CMK (cell line): Measurements from ENCODE around the gene MACC1.
"Not testable (repeated sequence)": the region's sequence is repeated elsewhere in the genome, so short reads cannot be mapped to it uniquely, and the experiment has no call there.

Experiments
- DNase-seq: peaks from one replicate; pipeline ENCODE4 v3.0.0-alpha.2; 2010; ENCODE audit warnings: low read depth

Gene MACC1

DNA sequence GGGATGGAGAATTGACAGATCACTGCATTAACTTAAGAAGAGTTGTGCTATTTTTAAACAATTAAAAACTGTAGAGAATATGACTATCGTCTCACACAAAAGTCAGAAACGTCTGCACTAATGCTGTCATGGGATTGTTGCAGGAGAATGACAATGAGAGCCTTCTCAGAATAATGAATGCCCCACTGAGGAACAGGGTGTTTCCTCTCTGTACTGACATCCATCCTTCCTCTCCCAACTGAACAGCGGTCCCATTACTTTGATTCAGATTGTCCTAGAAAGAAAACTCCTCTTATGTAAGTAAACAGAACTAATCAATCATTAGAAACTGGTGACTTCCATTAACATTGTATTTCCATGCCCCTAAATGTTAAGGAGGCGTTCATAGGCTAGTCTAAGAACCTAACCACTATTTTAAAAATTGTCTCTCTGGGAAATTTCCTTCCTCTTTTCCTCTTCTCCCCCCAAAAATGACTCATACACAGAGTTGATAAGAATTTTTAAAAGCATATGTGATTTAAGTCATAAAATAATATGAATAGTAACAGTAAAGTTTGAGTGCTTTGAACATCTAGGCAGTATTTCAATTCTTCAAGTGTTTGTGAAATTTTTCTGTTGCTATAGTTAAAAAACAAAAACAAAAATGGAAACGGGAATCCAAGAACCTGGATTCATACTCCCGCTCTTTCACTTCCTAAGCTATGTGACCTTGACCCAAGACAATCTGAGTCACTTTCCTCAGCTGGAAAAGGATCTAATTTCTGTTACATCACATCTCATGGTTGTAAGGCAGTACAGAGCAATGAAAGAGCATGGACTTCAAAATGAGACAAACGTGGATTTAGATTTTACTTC, 12.7 kb upstream of the MACC1 start:
- DNase-seq, result no peak

DNA sequence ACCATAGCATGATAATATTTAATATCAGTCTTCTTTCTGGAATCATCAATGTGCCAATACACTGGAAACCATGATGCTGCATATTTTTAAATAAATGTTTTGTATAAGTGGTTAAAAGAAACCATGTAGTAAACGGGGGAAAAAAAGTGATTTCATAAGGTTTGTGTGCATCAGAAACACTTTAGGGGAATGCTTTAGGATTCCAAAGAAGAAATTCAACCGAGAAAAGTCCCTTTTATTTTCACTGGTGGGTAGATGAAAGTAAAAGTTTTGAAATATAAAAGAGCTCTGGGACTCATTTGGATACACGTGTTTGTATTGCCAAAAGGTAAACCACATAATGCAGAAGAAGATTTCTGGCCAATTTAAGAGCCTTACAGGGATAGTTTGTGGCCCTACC, 11.9 kb upstream of the MACC1 start:
- no peak for DNase-seq

DNA sequence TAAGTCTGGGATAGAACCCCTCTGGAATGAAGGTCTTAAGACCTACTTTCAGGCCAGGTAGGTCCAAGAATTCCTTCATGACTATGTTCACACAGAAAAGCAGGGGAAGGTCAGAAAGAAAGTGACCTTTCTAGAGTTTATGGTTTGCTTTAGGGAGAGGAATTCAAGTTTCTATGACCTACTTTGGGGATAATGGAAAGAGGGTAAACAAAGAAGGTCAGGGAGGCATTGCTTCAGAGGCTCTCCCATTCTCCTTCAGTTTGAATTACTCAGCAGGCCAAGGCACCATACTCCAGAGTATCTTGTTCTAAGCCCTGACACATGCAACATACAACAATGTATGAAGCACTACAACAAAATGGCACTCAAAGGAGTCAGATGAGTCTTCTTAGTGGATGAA, 11.5 kb upstream of the MACC1 start:
- DNase-seq, result no peak

DNA sequence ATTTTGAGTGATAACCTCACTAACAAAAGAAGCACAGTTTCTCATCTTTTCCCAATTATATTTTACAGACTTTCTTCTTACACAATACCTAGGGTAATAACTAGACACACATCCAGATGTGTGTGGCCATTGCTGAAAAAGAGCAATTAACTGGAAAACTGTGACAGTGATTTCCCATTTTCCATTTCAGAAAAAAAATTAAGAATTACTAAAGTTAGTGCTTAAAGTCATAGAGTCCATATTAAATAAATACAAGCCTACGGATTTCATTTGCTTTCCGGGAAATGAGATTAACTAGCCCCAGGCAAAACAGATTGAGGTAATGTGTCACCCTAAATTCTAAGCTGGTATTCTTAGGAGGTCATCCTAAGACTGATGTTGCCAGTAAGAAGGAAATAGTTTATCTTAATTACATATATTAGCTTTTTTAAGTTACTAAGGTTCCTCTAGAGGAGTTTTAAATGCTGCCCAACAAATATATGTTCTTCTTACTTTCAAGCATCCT, 10.2 kb upstream of the MACC1 start:
- no peak for DNase-seq

DNA sequence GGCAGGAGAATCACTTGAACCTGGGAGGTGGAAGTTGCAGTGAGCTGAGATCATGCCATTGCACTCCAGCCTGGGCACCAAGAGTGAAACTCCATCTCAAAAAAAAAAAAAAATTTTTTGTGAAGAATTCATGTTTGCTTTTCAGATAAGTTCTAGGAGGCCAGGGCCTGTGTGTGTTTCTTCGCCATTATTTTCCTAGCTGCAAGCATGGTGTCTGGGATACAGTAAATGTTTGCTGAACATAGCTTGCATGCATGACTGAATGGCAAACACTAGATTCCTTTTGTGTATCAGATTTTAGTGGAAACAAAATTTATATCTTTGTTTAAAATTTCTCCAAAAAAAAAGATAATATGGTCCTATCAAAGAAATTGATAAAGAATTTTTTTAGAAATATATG, 9.7 kb upstream of the MACC1 start:
- DNase-seq, result no peak

DNA sequence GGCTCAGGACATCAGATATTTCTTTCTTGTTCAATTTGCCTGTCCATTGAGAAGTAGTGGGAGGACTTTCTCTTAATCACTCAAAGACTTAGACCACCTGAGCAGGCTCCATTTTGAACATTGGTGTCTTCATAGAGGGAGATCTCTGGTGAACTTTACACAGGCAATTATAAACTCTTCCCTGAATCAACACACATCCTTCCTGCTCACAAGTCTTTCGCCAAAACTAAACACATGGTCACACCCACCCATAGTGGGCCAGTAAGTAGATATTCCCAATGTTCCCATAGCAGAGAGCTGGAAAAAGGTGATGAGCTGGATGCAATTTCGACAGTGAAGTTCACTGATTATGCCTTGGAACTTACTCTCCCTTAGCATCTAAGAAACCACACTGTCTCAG, 8.2 kb upstream of the MACC1 start:
- no peak for DNase-seq

DNA sequence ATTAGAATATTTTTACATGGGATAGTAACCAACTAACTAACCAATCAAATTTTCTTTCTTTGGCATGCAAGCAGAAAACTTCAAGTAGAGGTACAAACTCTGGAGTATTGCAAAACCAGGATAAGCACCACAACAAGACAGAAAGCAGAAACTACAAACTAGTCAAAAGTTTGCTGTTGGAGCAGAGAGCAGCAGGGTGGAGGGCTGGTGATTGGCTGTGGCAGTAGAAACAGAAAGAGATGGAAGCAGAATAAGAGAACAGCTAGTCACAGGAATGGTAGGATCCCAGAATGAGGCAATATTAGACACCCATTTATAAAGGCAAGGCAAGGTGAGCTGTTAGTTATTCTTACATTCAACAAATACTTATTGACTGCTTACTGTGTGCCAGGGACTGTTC, 6.8 kb upstream of the MACC1 start:
- no peak for DNase-seq

DNA sequence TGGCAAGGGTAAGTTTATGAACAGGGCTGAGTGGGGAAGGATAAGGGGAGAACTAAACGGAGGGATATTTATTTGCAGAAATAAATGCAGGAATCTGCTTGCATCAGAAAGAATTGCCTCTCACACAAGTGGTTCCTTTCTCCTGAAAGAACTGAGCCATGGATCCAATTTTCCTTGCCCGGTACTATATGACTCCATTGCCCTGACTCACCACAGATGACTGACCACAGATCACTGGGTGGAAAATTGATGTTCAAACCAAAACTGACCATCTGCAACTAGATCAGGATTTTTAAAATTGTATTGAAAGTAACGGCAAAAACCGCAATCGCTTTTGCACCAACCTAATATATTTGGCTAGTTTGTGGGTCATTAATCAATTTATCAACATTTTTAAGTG, 6.2 kb upstream of the MACC1 start:
- no peak for DNase-seq

DNA sequence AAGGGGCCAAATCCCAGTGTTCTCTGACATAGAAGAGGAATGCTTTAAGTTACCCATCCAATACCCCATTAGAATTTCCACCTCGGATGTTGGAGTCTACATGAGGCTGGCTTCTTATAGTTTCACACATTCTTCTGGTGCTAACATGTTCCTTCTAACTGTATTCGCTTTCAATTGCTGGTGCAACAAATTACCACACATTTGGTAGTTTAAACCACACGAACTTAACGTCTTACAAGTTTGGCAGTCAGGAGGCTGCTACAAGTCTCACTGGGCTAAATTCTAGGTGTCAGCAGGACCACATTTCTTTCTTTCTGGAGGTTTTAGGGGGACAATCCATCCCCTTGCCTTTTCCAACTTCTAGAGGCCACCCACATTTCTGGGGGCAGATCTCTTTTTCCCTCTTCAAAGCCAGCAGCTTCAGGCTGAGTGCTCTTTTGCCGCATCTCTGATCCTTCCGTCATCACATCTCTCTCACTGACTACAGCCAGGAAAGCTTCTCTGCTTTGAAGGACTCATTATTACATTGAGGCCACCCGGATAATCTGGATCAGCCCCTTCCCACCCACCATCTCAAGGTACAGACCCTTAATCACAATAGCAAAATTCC, 5.1 kb upstream of the MACC1 start:
- DNase-seq, result no peak

DNA sequence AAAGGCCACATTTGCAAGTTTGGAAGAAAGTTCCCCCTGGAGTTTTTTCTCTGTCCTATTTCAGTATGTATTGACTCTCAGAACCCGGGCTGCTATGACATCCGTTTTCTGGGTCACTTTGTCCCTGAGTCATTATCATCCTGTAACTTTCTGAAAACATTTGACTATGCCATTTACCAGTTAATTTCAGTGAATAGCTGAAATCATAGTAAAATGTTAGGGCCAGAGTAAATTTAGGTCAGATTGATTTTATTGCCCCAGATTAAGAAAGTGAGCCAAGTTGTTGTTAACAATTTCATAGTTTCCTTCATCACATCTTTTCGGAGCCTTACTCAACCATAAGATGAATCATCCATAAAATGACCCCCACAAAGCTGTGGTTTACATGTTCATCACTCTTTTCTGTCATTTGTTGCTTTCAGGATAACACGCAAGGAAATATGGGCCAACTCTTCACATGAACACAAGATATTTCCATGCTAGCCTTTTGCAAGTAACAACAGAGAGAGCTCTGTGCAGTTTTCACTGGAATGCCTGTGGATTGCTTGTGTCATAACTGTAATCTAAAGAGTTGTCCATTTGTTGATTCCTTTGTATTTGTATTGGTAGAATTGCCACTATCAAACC, 3.9 kb upstream of the MACC1 start:
- DNase-seq, result no peak

DNA sequence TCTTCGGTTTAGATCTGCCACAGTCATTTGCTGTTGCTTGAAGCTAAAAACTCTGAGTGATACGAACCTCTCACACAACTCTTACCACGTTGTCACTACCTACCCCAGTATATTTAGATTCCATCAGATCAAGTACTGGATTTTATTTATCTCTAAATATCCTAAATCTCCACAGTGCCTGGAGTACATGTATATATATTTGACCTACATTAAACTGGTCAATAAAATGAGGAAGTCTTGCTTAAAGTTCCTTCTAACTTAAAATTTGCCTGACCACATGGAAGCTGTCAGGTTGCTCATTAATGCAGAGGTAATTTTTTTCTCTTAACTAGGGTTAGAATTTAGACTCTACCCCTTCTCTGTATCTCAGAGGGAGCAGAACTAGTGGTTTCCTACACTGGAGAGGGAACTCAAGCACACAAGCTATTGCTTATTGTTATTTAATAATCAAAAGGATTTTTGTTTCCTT, 3.1 kb upstream of the MACC1 start:
- no peak for DNase-seq

DNA sequence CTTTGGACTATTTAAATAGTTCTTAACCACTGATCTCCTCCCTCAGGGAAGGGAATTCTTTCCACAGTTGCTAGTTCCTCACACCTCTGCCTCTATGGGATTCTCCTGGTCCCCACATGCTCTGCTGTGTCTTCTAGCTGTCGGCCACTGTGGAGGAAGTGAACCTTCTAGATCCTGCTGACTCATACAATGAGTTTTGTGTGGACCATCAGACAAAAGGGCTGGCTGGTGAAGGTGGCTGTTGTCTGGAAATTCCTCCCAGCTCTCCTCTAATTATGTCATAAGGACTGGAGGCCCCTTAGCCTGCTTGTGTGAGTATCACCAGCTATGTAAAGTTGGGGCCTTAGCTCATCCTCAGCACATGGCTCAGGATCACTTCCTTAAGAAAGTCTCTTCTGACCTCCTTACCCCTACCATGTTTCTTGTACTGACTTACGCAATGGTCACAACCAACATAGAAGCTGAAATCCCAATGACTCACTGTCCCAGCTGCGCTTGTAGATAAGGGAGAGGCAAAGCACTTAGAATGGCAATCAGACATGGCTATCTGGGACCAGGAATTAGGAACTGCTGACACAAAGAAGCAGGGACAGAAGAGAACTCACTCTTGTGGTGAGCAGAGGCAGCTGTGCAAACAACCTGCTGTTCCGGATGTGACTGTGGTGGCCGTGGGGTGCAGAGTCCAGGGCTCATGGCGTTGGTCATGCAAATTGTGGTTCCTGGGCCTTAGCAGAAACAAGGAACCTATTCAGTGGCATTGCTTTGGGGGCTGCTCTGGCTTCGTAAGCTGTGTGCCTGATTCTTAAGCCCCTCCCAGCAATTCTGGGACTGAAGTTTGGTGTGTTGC, 2.5 kb upstream of the MACC1 start:
- peak; percentile 99 for DNase-seq

DNA sequence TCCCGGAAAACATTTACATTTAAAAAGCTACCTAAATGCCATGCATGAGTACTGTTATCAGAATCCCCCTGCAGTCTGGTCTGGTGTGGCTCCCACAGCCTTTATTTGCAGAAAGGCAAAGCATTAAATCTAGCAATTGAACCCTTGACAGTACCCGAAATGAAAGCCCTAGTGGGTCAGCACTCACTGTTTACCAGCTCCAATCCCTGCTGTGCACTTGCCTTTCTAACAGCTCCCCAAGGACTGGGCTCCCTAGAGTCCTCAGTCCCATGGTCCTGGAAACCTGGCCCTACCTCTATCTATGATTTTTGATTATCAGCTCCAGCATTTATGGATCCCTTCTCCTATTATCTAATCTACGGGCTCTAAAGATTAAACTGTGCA, 1.9 kb upstream of the MACC1 start:
- no peak for DNase-seq

DNA sequence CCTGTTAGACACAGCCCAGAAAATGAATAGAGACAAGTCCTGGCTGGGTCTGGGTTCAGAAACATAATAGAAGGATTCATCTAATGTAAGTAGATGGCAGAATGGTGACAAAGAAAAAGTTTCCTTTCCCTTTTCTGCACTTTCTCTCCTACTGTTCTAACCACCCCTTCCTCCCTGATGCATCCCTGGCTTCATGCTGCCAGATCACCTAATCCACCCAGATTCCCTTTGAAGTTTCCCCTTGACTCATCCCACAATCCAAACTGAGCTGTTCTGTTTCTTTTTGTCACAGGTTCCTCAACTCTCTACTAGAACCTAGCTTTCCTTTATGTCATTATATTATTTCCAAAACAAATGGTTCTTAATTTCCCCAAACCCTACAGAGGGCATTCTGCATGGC, 1.1 kb upstream of the MACC1 start:
- no peak for DNase-seq

DNA sequence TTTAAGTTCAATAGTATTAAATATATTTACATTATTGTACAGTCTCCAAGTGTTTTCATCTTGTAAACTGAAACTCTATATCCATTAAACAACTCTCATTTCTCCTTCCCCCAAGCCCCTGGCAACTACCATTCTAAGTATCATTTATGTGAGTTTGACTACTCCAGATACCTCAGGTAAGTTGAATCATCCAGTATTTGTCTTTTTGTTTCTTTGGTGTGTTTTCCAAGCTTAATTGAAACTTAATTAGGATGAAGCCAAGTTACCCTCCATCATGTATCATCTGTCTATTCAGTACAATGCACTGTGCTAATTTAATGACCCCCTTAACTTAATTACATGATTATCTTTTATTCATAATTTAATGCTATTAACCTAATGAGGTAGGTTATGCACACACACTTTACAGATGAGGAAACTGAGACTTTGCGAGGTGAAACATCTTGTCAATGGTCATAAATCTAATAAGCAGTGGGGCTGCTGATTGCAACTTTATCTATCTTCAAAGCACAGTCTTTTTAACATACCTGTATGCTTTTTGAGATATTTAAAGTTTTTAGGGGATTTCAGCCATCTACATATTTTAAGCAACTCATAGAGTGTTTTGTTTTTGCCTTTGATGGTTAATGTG, 663 bp downstream of the MACC1 start:
- no peak for DNase-seq

DNA sequence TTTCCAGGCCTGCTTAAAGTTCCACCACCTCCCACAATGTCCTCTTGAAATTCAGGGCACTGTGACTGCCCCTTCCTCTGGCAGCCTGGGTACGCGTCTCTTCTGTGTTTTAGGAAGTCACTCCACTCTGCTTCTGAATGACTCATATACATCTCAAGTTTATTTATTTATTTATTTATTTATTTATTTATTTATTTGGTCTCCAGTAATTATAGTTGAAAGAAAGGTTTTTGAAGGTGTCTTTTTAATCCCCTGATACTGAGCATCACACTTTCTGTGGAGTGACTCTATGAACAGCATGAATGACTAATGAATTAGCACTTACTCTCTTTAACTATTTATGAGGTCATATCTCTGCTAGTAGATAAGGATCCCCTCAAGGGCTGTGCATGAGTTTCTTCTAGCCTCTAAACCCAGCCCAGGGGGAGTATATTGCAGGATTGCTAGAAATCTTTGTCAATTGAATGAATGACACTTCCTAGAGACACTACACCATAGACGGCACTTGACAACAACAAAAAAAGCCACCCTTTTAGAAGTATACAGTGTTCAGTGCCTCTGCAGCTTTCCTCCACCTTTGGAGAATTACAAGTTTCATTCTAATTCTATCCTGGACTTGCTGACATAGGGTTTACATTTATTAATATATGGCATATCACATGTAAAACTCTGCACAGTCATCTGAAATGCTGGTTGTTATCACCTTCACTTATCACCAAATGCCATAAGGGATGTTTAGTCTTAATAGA, 2.1 kb downstream of the MACC1 start:
- DNase-seq, result no peak

DNA sequence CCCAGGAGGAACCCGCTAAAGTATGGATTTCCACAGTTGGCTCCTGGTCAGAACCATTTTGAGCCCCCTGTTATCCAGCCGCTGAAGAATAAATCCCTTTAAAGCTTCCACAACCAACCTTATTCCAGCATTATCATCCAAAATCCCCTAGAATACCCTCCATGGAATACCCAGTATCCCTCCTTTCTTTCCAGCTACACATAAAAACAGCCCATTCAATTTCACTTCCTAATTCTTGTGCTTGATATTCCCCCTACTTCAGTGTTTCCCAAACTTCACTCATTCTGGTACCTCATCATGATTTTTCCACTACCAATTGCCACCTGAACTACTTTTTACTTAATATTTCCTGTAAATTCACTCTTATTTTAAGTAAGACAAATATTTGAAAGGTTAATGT, 3.1 kb downstream of the MACC1 start:
- DNase-seq, result no peak

DNA sequence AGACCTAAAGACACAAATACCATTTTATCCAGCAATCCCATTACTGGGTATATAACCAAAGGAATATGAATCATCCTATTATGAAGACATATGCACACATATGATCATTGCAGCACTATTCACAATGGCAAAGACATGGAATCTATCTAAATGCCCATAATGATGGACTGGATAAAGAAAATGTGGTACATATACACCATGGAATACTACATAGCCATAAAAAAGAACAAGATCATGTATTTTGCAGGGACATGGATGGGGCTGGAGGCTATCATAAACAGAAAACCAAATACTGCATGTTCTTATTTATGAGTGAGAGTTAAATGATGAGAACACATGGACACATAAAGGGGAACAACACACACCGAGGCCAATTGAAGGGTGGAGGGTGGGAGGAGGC, 3.8 kb downstream of the MACC1 start:
- DNase-seq, result no peak

DNA sequence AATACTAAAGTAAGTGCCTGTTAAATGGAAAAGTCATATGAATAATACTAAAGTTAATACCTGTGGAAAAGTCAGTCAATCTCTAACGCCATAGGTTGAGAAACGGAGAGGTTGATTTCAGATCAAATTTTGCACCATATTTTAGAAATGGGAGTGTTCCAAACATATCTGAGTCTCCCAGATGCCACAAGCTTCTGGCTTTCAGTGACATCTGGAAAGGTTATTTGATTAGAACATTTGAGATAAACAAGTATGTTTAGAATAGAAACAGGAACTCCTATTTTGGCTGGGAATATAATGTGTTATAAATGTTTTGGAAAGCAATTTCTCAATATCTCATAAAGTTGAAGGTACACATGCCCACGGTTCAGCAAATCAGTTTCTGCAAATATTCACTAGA, 5.8 kb downstream of the MACC1 start:
- no peak for DNase-seq

DNA sequence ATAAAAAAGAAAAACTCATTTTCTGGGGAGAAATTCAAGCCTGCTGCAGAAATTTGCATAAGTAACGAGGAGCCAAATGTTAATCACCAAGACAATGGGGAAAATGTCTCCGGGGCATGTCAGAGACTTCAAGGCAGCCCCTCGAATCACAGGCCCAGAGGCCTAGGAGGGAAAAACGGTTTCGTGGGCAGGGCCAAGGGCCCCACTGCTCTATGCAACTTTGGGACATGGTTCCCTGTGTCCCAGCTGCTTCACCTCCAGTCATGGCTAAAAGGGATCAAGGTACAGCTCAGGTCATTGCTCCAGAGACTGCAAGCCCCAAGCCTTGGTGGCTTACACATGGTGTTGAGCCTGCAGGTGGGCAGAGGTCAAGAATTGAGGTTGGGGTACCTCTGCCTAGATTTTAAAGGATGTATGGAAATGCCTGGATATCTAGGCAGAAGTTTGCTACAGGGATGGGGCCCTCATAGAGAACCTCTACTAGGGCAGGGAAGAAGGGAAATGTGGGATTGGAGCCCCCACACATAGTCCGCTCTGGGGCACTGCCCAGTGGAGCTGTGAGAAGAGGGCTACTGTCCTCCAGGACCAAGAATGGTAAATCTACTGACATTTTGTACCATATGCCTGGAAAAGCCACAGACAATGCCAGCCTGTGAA, 8.4 kb downstream of the MACC1 start:
- DNase-seq, result no peak

DNA sequence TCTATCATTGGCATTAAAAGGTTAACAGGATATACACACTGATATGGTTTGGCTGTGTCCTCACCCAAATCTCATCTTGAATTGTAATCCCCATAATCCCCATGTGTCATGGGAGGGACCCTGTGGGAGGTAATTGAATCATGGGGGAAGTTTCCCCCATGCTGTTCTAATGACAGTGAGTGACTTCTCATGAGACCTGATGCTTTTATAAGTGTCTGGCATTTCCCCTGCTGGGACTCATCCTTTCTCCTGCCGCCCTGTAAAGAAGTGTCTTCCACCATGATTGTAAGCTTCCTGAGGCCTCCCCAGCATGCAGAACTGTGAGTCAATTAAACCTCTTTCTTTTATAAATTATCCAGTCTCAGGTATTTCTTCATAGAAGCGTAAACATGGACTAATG, 9.4 kb downstream of the MACC1 start:
- DNase-seq, result not testable (repeated sequence)
